GM19467 (cell line): ENCODE results near the gene AVL9.
"Not testable (repeated sequence)": the region's sequence is repeated elsewhere in the genome, so short reads cannot be mapped to it uniquely, and the experiment has no call there.

Experiments used
- ATAC-seq: cut with Tn5 transposase; IDR thresholded peaks from one replicate; pipeline ENCODE4 v1.9.1; 2021; ENCODE audit warnings: mild to moderate bottlenecking, moderate library complexity; ENCODE audit not compliant: unreplicated experiment

The AVL9 gene

DNA sequence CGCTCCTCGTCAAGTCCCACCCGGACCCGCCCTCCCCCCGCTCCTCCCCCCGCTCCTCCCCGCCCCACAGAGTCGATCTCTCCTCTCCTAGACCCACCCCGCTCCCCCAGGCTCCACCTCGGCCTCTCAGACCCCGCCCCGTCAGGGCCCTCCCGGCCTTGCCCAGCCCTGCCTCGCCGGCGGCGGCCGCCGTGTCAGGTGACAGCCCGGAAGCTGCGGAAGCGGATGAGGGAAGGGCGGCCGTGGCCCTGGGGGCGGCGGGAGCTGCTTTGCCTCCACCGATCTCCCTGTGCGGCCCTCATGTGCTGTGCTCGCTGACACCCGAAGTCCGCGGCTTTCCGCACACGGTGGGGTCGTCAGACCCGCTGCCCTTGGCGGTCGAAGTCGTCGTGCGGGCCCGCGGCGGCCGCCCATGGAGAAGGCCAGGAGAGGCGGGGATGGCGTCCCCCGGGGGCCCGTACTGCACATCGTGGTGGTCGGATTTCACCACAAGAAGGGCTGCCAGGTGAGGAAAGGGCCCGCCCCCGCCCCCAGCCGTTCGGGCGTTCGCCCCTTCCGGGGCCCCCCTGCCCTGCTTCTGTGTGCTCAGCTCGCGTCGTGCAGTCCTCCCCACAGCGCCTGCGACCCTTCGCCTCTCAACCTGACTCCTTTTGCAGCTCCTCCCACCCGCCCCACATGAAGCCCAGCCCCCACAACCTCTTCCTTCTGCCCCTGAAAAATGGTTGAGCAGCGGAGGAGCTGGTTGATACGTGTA lies at the start of gene AVL9:
AVL9 (plus strand) TSS at position 192 of the 754 bp plus-strand sequence; CDS start at position 413, 221 bp downstream.
- ATAC-seq: peak; percentile 95

DNA sequence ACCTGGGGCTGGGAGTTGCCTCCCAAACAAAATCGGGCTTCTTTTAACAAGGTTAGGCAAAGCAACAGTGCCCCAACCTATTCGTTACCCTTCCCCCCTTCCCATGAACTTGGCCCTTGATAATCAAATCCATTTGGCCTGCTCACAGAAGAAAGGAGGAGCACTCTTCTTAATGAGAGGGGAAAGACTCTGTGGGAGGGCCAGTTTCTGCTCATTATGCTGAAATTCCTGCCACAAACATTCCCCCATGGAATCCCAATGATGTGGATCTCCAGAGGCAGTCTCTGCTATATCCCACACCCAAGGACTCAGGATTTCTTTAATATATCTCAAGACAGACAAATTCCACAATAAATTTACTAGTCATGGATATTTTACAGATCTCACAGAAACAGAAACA lies 48.1 kb upstream of the AVL9 start:
- no peak for ATAC-seq

DNA sequence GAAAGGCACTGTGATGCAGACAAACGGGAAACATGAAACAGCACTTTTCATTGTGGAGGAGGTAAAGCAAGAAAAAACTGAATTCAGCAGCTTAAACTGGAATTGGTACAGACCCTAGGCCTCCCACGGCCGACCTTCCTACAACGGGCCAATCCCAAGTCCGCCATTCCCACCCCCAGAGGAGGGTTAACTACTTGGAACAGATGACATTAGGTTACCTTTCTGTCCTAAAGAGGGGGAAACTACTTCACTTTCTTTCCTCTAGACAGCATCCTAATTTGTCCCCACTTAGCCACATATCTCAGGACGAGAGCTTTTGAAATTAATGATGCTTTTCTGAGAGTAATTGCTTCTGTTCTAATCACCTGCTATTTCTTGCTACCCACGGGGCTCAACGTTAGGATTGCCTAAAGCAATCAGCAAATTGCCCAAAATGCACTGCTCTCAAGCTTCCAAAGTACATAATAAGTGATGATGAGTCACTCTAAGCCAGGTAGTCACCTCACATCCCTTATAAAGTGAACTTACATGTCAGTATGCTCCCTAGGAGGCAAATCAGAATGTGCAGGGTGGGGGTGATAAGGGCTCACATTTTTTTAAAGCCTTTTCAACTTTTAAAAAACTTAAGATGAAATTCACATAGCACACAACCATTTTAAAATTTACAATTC lies 41.8 kb upstream of the AVL9 start:
- no peak for ATAC-seq

DNA sequence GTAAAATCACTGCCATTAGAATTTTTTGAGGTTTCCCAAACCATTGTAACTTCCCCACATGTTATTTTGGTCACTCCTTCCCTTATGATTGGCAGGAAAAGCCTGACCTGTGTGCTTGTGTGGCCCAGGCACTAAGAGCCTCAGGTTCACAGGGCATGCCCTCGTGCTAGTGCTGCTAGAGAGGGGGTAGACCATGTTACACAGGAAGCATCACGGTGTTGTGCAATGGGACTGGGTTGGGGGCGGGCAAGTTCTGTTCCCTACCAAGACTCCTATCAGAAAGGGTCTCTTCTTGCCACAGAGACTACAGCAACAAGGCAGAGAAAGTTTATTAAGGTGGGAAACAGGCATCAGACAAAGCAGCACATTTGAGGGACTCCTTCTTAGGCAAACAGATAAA lies 37.3 kb upstream of the AVL9 start:
- ATAC-seq: no peak

DNA sequence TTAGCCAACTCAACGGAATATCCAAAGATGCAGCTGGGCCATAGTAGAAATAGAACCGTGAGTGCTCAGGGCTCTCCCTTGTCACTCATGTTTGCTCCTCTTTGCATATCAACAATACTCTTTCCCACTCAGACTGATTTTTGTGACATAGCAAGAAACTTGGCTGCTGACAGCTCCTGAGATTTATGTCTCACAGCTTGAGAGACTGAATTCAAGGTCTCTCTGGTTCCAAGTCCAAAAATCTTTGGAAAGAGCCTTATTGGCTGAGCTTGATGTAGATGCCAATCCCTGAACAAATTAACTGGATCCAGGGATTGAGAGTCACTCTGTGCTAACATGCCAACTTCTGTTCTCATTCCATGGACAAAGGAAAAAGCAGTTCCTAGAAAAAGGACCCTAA lies 35.5 kb upstream of the AVL9 start:
- no peak for ATAC-seq

DNA sequence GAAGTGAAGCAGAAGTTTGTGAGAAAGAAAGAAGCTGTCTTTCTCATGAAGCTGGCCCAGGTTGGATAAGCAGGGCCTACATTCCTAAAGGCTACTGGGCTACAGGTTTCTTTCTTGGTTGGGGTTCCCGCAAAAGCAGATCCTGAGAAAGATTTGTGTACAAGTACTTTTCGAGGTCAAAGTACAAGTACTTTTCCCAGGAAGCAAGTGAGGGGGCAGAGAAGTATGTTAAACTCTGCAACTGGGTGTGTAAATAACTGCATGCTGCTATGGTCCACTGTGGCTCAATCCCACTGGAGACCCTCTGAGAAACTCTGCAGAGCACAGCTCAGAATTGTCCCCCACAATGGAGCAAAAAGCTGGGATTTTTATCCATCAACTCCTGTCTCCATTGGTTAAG lies 33.8 kb upstream of the AVL9 start:
- no peak for ATAC-seq

DNA sequence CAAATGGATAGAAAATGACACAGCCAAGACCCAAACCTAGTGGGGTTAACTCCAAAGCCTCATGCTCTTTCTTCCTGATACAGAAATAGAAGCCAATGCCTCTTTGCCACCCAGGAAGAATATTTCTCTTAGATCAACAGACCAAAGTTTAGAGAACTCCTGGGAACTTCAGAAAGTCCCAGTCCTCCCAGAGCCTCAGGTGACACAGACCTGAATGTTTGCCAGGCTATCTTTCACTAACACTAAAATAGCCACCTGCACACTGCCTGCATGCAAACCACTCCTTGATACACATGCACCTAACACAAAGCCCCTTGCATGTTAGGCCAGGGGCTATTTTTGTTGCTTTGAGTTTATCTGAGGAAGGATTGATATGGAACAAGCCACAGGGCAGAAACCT lies 32.8 kb upstream of the AVL9 start:
- ATAC-seq: no peak

DNA sequence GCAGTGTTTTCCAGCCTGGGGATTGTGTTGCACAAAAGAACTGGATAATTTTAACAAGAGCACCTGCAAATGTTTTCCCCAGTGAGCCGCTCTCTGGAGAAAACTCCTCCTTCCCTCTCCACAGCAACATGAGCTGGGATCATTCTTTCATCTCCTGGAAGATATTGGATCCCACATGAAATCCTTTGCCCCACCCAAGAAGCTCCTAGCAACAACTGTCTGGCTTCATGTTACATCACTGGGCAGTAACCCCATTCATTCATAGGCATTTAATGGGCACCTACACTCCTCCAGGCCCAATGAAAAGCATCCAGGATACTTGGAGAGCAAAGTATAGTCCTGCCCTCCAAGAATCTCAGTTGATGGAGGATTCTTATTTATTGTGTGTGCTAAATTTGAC lies 32.3 kb upstream of the AVL9 start:
- no peak for ATAC-seq

DNA sequence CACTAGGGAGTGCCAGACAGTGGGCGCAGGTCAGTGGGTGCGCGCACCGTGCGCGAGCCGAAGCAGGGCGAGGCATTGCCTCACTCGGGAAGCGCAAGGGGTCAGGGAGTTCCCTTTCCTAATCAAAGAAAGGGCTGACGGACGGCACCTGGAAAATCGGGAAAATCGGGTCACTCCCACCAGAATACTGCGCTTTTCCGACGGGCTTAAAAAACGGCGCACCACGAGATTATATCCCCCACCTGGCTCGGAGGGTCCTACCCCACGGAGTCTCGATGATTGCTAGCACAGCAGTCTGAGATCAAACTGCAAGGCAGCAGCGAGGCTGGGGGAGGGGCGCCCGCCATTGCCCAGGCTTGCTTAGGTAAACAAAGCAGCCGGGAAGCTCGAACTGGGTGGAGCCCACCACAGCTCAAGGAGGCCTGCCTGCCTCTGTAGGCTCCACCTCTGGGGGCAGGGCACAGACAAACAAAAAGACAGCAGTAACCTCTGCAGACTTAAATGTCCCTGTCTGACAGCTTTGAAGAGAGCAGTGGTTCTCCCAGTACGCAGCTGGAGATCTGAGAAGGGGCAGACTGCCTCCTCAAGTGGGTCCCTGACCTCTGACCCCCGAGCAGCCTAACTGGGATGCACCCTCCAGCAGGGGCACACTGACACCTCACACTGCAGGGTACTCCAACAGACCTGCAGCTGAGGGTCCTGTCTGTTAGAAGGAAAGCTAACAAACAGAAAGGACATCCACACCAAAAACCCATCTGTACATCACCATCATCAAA lies 30.5 kb upstream of the AVL9 start:
- ATAC-seq: not testable (repeated sequence)

DNA sequence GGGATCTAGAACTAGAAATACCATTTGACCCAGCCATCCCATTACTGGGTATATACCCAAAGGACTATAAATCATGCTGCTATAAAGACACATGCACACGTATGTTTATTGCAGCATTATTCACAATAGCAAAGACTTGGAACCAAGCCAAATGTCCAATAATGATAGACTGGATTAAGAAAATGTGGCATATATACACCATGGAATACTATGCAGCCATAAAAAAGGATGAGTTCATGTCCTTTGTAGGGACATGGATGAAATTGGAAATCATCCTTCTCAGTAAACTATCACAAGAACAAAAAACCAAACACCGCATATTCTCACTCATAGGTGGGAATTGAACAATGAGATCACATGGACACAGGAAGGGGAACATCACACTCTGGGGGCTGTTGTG lies 25.3 kb upstream of the AVL9 start:
- ATAC-seq: not testable (repeated sequence)

DNA sequence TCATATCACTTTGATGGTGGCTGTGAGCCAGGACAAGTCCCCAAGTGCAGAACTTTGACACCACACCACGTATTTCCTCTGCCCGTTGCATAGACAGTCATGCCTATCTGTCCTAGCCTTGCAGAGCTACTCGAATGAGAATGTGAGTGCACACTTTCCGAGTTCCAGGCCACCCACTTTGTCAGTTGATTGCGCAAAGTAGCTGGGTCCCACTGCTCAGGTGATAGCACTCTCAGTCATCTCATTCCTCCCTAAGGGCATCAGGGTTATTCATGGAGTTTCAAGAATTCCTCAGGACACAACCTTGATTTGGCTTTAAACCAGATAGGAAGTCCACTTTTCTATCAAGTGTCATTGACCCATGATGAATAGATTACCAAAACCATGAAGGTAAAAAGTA lies 24.4 kb upstream of the AVL9 start:
- ATAC-seq: no peak

DNA sequence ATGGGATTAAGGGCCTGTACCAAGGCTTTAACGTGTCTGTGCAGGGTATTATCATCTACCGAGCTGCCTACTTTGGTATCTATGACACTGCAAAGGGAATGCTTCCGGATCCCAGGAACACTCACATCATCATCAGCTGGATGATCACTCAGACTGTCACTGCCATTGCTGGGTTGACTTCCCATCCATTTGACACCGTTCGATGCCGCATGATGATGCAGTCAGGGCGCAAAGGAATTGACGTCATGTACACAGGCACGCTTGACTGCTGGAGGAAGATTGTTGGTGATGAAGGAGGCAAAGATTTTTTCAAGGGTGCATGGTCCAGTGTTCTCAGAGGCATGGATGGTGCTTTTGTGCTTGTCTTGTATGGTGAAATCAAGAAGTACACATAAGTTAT lies 23.3 kb upstream of the AVL9 start:
- no peak for ATAC-seq

DNA sequence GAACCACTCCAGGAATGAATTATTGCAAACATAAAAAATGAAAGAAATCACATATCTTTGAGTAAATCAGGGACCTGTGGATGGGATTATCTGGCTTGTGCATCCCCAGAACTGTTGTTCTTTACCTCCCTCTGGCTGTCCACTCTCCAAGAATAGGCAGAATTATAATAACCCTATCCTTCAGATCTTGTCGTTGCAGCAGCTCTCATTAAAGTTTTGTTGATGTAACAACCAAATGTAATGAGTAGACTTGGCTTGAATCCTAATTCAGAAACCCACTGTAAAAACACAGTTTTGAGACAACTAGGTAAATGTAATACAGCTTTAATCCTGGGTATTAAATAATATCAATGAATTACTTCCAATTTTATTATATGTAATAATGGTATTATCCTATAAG lies 21.3 kb upstream of the AVL9 start:
- ATAC-seq: no peak

DNA sequence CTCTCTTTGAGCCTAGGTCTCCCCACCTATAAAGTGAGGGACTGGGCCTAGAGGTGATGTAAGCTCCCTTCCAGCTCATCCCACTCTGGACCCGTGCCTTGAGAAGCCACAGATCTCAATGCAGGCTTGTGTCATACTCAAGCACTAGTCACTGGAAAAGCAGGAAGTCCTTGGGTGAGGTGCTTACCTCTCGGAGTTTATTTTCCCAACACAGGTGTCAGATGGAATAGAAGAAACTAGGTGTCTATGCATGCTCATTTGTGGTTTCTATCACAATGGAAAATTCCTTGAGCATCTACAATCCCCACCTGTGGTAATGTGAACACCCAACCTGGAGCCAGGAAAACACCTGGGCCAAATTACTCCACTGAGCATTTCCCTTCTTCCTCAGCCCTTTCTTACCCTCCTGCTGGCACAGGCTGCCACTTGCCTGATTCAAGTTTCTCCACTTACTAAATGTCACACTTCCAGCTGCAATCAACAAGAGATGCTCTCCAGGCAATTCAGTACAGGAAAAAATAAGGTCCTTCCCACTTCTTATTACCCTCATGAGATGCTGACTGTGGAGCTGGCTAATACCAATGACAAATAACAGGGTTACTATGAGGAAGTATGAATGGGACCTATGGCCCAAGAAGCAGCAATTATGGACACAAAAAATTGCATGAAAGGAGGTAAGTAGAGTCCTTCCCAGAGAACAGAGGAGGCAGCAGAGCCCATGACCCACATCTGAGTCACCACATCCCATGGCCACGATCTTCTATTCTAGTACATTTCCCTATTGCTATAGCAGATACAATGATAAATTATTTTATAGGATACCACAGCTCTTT lies 18.3 kb upstream of the AVL9 start:
- no peak for ATAC-seq

DNA sequence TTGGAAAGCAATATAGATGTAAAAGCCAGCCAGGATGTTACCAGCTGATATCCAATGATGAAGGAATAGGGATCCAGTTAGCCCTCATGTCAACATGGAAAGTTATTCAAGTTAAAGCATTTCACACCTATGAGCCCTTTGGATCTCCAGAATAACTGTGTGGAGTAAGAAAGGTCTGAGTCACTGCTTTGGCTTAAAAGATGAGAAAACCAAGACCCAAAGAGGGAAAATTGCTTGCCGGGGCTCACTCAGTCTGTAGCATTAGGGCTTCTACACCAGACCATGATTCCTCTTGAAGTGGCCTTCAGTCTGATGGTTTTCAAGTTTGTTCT lies 17.7 kb upstream of the AVL9 start:
- no peak for ATAC-seq

DNA sequence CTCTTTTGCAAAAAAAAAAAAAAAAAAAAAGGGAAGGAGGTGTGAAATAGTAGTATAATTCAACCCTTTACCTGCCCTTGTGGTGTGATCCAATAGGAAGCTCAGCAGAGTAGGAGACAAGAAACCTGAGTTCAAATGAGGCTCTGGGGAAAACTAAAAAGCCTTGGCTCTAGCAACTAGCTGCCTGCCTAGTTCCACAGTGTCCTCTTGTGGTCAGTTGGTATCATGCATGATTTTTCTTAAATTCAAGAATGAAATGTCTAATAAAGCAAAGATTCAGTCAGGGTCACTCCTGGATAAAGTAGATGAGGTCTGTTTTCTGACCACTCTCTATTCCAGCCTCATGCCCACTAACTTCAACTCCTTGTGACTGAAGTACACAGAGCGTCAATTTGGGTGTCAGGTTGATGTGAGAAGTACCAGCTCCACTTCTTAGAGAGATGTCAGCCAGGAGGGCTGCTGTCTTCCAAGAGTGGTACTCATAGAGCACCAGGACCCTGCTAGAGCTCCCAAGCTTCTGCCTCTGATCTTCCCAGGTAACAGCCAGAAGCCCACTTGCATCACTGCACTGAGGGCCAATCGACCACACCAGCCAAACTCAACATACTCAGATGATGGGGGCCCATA lies 15.6 kb upstream of the AVL9 start:
- ATAC-seq: peak; percentile 48

DNA sequence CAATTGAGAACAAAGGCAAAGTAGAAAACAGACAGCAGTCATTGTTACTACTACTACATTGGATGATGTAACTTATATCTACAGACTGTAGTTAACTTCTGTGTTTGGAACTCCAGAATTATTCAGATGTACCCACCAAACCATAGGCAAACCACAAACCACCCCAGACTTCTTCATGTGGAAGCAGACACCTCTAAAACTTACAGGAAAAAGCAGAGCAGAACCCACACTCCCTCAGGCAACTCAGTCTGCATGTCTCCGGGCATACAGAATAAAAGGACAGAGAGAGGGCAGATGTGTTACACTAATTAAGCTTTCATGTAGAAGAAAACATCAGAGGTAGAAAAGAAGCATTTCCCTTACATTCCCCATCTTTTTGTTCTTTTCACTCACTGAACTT lies 14.1 kb upstream of the AVL9 start:
- ATAC-seq: no peak

DNA sequence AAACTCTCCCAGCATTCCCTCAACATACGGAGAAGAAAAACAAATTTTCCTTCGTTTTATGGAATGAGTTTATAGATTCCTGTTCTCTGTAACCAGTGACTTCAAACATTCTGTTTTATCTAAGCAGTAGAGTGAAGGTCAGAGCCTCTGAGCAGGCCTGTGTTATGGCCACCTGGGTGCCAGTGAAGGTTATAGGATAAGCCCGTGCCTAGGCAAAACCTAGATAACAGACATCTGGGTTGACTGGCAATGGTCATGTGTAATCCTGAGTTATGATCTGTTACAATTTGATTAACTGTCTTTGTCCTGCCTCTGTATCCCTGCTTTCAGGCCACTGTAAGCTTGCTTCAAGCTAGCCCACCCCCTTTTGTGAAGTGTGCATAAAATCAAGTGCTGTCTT lies 13.4 kb upstream of the AVL9 start:
- ATAC-seq: no peak

DNA sequence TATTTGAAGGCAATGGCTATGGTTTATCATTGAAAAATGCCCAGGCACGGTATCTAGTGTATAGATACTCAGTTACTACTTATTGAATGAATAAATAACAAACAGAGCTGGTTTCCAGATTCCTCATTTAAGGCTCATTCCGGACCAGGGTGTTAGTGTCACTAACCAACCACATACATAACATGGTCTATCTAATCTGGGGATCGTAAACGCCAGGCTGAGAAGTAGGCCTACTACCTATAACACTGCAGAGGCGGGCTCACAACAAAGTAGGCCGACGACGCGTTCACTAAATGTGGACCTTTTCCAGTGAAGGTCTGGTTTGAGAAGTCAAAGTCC lies 5.5 kb upstream of the AVL9 start:
- ATAC-seq: peak; percentile 14

DNA sequence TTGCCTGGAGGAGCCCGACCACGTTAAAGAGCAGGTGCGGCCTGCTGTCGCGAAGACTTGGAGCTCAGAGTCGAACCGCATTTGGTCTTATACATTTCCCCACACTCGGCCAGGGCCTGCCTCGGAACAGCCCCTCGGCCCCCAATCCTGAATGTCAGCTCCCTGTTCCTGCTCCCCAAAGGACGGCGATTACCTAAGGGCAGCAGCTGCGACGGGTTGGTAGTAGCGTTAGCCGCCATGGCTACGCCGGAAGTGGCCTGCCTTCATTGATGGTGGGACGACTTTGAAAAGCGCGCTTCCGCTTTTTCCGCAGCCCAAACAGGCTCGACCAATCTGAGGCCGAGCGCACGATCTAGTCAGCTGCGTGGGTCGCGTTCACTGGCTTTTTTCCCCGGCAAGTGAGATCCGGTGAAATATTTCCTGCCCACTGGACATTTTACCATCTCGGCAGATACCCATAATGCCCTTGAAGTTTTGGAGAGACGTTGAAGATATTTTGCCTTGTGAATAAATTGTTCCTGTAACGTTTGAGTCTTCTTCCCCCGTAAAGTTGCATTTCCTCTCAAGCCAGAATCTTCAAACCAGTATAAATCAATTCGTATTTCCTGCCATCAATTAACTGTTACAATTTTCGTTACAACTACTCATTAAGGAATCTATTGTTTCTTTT lies 5.0 kb upstream of the AVL9 start, which contains the start of gene LSM5:
LSM5 (minus strand) TSS at position 254 of the 670 bp plus-strand sequence; CDS start at position 239, 15 bp downstream.
- ATAC-seq: peak; percentile 89
